ENCODE results near the gene EPN3. TPM values are rescaled to one million over a fixed set of nuclear protein-coding genes. Genes with fewer than 3 reads are reported as not detected.

EPN3 gene
- total RNA-seq, 4 donors from 2014 or later, result 3.0 to 17.3 (median 13.0) TPM

DNA sequence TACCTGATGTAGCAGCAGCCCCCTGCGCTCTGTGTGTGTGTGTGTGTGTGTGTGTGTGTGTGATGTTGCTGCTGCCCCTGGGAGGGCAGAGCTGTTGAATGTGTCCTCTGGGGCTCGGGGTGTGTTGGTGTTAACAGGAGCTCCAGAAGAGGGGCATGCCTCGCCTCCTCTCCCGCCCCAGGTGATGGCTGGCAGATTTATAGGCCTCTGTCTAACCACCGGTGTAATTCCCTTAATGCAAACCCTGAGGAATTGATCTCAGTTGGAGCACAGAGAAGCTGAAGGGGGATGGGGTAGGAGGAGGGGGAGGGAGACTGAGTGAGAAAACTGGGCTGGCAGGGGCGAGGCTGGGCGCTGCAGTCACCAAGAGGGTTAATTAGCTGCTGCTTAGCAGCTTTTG, 38.0 kb downstream of the EPN3 start:
- Histone ChIP-seq H3K4me1 (peaks cover 0 to 1% (median 0%) of the 10 kb centered on the region in 4 donors), H3K9me3 (no peaks in the 10 kb centered on the region), H3K4me3 (no peak overlapping the region), H3K36me3 (no peaks in the 10 kb centered on the region), H3K27ac (no peak overlapping the region), H3K27me3 (no peaks in the 10 kb centered on the region)
- DNase-seq, result no peak
- TF ChIP-seq POLR2A (IDR thresholded peaks at IDR 0.05), result no peak
- TF ChIP-seq, protein P1, sequence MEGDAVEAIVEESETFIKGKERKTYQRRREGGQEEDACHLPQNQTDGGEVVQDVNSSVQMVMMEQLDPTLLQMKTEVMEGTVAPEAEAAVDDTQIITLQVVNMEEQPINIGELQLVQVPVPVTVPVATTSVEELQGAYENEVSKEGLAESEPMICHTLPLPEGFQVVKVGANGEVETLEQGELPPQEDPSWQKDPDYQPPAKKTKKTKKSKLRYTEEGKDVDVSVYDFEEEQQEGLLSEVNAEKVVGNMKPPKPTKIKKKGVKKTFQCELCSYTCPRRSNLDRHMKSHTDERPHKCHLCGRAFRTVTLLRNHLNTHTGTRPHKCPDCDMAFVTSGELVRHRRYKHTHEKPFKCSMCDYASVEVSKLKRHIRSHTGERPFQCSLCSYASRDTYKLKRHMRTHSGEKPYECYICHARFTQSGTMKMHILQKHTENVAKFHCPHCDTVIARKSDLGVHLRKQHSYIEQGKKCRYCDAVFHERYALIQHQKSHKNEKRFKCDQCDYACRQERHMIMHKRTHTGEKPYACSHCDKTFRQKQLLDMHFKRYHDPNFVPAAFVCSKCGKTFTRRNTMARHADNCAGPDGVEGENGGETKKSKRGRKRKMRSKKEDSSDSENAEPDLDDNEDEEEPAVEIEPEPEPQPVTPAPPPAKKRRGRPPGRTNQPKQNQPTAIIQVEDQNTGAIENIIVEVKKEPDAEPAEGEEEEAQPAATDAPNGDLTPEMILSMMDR (IDR thresholded peaks at IDR 0.05), result no peak

GRCh38 chr17:50571681-50572080, 39.1 kb downstream of the EPN3 start:
- H3K27ac ChIP-seq, result no peak overlapping the region
- H3K4me3 ChIP-seq, result no peak overlapping the region
- no peaks in the 10 kb centered on the region for H3K9me3 ChIP-seq
- no peak for TF ChIP-seq POLR2A (IDR thresholded peaks at IDR 0.05)
- TF ChIP-seq, protein P1 (IDR thresholded peaks at IDR 0.05), result no peak
- DNase-seq, result no peak
- no peaks in the 10 kb centered on the region for H3K4me1 ChIP-seq
- H3K27me3 ChIP-seq, result no peaks in the 10 kb centered on the region
- H3K36me3 ChIP-seq, result no peaks in the 10 kb centered on the region

DNA sequence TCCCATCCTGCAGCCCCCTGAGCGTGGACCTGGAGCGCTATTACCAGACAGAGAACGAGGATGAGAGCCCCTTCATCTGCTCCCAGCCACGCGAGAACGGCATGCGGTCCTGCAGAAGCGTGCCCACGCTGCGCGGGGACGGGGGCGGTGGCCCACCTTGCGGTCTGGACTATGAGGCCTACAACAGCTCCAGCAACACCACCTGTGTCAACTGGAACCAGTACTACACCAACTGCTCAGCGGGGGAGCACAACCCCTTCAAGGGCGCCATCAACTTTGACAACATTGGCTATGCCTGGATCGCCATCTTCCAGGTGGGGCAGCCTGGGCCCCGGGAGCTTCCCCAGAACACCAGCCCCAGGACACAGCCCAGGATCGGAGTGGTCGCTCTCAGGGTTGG, 40.0 kb downstream of the EPN3 start:
- Histone ChIP-seq H3K9me3 (no peaks in the 10 kb centered on the region), H3K36me3 (no peaks in the 10 kb centered on the region), H3K4me3 (no peak overlapping the region), H3K27me3 (no peaks in the 10 kb centered on the region), H3K4me1 (no peaks in the 10 kb centered on the region), H3K27ac (no peak overlapping the region)
- TF ChIP-seq POLR2A (IDR thresholded peaks at IDR 0.05), result no peak
- TF ChIP-seq, protein P1 (IDR thresholded peaks at IDR 0.05), result no peak
- DNase-seq, result no peak

- no peak for DNase-seq
- no peaks in the 10 kb centered on the region for H3K36me3 ChIP-seq
- no peaks in the 10 kb centered on the region for H3K27me3 ChIP-seq
- H3K27ac ChIP-seq, result no peak overlapping the region
- no peaks in the 10 kb centered on the region for H3K4me1 ChIP-seq
- TF ChIP-seq, protein P1 (IDR thresholded peaks at IDR 0.05), result no peak
- no peak for TF ChIP-seq POLR2A (IDR thresholded peaks at IDR 0.05)
- no peak overlapping the region for H3K4me3 ChIP-seq
- no peaks in the 10 kb centered on the region for H3K9me3 ChIP-seq
Observed at GRCh38 chr17:50573866-50574611, 41.5 kb downstream of the EPN3 start.

DNA sequence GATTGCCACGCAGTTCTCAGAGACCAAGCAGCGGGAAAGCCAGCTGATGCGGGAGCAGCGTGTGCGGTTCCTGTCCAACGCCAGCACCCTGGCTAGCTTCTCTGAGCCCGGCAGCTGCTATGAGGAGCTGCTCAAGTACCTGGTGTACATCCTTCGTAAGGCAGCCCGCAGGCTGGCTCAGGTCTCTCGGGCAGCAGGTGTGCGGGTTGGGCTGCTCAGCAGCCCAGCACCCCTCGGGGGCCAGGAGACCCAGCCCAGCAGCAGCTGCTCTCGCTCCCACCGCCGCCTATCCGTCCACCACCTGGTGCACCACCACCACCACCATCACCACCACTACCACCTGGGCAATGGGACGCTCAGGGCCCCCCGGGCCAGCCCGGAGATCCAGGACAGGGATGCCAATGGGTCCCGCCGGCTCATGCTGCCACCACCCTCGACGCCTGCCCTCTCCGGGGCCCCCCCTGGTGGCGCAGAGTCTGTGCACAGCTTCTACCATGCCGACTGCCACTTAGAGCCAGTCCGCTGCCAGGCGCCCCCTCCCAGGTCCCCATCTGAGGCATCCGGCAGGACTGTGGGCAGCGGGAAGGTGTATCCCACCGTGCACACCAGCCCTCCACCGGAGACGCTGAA, 43.2 kb downstream of the EPN3 start:
- H3K36me3 ChIP-seq, result no peaks in the 10 kb centered on the region
- H3K4me1 ChIP-seq, result no peaks in the 10 kb centered on the region
- TF ChIP-seq POLR2A (IDR thresholded peaks at IDR 0.05), result no peak
- TF ChIP-seq, protein P1 (IDR thresholded peaks at IDR 0.05), result peak in 1 of 6 experiments; percentile 9
- no peaks in the 10 kb centered on the region for H3K27me3 ChIP-seq
- DNase-seq, result no peak
- no peak overlapping the region for H3K4me3 ChIP-seq
- H3K9me3 ChIP-seq, result no peaks in the 10 kb centered on the region
- no peak overlapping the region for H3K27ac ChIP-seq
